ENCODE results near the gene ZNF467. TPM values are rescaled to one million over a fixed set of nuclear protein-coding genes. Genes with fewer than 3 reads are reported as not detected.
A peak's percentile ranks its signal among the peaks of the same experiment; 100 is the strongest.

Gene ZNF467
- total and polyA plus RNA-seq, 9 donors, result 2.3 to 23.7 (median 11.4) TPM

- Histone ChIP-seq H3K9me3 (no peaks in the 10 kb centered on the region), H3K4me1 (ENCODE audit: insufficient read depth) (no peaks in the 10 kb centered on the region), H3K36me3 (no peaks in the 10 kb centered on the region), H3K27me3 (no peaks in the 10 kb centered on the region), H3K4me3 (no peak overlapping the region), H3K27ac (no peak overlapping the region)
- DNase-seq, result no peak
- TF ChIP-seq EP300 (IDR thresholded peaks at IDR 0.05) (no peak), POLR2A (IDR thresholded peaks at IDR 0.05) (no peak), CTCF (IDR thresholded peaks at IDR 0.05) (no peak)
- 19 to 24% (median 23%) methylated on average over 4 of the region's 4 CpGs for WGBS, 3 donors
- intact Hi-C loops (cut with DNase I), result no loop called here
These were observed 29.7 kb downstream of the ZNF467 start for GRCh38 chr7:149743476-149744255.

- no peaks in the 10 kb centered on the region for H3K9me3 ChIP-seq
- no peak overlapping the region for H3K27ac ChIP-seq
- DNase-seq, result peak; percentile 53 to 75 (median 69)
- intact Hi-C loops (cut with DNase I), result no loop called here
- H3K4me1 ChIP-seq (ENCODE audit: insufficient read depth), result no peaks in the 10 kb centered on the region
- H3K36me3 ChIP-seq, result no peaks in the 10 kb centered on the region
- 0 to 1% (median 1%) methylated on average over 17 of the region's 17 CpGs for WGBS, 3 donors
- TF ChIP-seq POLR2A (IDR thresholded peaks at IDR 0.05) (no peak), CTCF (IDR thresholded peaks at IDR 0.05) (peak; percentile 51 to 67 (median 52)), EP300 (IDR thresholded peaks at IDR 0.05) (no peak)
- no peaks in the 10 kb centered on the region for H3K27me3 ChIP-seq
- H3K4me3 ChIP-seq, result no peak overlapping the region
These were observed 31.2 kb downstream of the ZNF467 start for GRCh38 chr7:149742075-149742701.

- no peaks in the 10 kb centered on the region for H3K9me3 ChIP-seq
- no peak overlapping the region for H3K4me3 ChIP-seq
- H3K4me1 ChIP-seq (ENCODE audit: insufficient read depth), result no peaks in the 10 kb centered on the region
- no peaks in the 10 kb centered on the region for H3K27me3 ChIP-seq
- DNase-seq, result no peak
- intact Hi-C loops (cut with DNase I), result no loop called here
- H3K36me3 ChIP-seq, result no peaks in the 10 kb centered on the region
- WGBS, 3 donors, result 33 to 42% (median 34%) methylated on average over 13 of the region's 13 CpGs
- no peak overlapping the region for H3K27ac ChIP-seq
- TF ChIP-seq CTCF (IDR thresholded peaks at IDR 0.05) (no peak), POLR2A (IDR thresholded peaks at IDR 0.05) (no peak), EP300 (IDR thresholded peaks at IDR 0.05) (no peak)
These were observed 31.8 kb downstream of the ZNF467 start for GRCh38 chr7:149741629-149742028.

GRCh38 chr7:149736478-149737360, 36.7 kb downstream of the ZNF467 start:
- intact Hi-C loops (cut with DNase I), result no loop called here
- no peak for TF ChIP-seq POLR2A (IDR thresholded peaks at IDR 0.05)
- TF ChIP-seq EP300 (IDR thresholded peaks at IDR 0.05), result no peak
- no peak for TF ChIP-seq CTCF (IDR thresholded peaks at IDR 0.05)
- no peaks in the 10 kb centered on the region for H3K9me3 ChIP-seq
- no peak overlapping the region for H3K27ac ChIP-seq
- no peak for DNase-seq
- no peaks in the 10 kb centered on the region for H3K36me3 ChIP-seq
- no peaks in the 10 kb centered on the region for H3K27me3 ChIP-seq
- no peak overlapping the region for H3K4me3 ChIP-seq
- WGBS, 3 donors, result 43 to 50% (median 44%) methylated on average over 13 of the region's 13 CpGs
- no peaks in the 10 kb centered on the region for H3K4me1 ChIP-seq (ENCODE audit: insufficient read depth)

All from ovary (tissue), 9 donors.